GM18909 (cell line): ENCODE results near the gene NOC3L.
"Not testable (repeated sequence)": the region's sequence is repeated elsewhere in the genome, so short reads cannot be mapped to it uniquely, and the experiment has no call there.

Source experiments
- ATAC-seq: cut with Tn5 transposase; IDR thresholded peaks from one replicate; pipeline ENCODE4 v1.9.1; 2021; ENCODE audit warnings: mild to moderate bottlenecking; ENCODE audit not compliant: unreplicated experiment, poor library complexity

Gene NOC3L

DNA sequence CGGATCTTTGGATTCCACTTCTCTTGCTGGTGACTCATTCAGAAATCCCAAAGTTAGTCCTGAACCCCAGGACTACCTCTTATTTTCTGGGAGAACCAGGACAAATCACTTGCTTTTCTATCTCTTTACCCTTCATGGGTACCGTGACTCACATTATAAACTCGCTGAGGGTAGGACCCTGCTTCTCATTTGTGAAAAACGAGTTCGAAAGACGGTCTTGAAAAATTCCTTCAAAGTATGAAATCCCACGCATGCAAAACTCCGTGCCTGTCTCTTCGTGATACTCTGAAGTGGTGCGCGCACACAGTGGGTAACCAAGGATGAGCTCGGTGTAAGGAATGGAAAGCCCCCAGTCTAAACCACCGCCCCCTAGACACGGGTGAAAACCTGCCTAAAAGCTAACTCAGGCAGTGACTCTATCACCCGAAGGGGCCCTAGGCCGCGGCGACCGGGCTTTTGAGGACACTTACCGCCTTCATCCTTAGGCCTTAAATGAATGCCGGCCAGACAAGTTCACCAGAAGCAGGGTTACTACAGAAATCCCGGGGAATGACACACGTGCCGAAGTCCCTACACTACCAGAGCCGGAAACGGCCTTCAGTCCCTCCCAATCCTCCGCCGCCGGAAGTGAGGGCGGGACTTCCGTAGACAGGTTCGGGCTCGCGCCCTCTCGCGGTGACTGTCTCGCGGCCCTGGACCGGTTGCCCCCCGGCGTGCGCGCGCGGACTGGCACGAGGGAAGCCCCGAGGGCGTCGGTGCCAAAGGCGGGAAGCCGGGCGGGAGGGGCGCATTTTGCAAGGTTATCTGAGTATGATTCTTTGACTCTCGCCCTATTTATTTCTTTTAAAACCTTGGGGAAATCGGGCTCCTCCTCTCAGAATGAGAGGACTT lies at the start of gene NOC3L:
NOC3L (minus strand) TSS at position 580 of the 891 bp plus-strand sequence; CDS start at position 479, 101 bp downstream.
- peak; percentile 99 for ATAC-seq

DNA sequence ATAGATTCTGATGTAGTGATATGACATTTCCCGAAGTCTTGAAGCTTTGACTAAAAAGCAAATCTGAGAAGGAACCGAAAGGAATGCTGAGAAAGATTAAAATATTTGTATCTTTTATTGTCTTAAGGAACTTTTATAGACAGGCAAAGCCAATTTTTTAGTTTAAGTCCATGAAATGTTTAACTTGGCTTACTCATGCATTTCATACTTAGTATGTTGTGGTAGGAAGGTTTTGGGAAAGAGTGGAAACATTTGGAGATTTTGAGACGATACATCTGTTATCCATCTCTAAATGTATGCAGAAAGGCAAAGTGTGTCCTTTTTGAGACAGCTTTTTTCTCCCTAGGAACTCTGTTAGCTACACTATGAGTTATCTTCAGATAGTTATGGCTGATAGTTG lies 49.7 kb upstream of the NOC3L start:
- ATAC-seq: no peak

- ATAC-seq: no peak
Observed at GRCh38 chr10:94411304-94411703, 48.6 kb upstream of the NOC3L start.

DNA sequence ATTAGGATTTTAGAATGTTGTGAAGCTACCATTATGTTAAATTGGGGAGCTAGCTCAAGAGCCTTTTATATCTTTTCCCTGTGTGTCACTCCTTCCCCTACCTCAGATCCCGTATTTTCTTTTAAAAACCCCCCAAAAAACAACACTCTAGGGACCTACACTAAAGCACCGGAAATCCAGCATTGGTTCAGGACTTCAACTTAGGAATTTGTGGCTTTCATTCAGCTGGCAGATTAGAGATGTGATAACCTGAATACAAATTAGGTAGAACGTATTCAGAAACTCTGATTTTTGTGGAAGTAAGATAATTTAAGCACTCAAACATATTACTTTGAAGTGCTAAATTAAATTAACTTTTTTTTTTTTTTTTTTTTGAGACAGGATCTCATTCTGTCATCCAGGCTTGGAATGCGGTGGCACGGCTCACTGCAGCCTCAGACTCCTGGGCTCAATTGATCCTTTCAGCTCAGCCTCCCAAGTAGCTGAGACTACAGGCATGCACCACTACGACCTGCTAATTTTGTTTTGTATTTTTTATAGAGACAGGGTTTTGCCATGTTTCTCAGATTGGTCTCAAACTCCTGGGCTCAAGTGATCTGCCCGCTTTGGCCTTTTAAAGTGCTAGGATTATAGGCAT lies 46.4 kb upstream of the NOC3L start:
- ATAC-seq: no peak

GRCh38 chr10:94407668-94408067 lies 44.9 kb upstream of the NOC3L start:
- ATAC-seq: no peak

- no peak for ATAC-seq
Observed at GRCh38 chr10:94405406-94405805, 42.7 kb upstream of the NOC3L start.

- peak; percentile 66 for ATAC-seq
Observed at GRCh38 chr10:94403380-94404213, 40.9 kb upstream of the NOC3L start.

DNA sequence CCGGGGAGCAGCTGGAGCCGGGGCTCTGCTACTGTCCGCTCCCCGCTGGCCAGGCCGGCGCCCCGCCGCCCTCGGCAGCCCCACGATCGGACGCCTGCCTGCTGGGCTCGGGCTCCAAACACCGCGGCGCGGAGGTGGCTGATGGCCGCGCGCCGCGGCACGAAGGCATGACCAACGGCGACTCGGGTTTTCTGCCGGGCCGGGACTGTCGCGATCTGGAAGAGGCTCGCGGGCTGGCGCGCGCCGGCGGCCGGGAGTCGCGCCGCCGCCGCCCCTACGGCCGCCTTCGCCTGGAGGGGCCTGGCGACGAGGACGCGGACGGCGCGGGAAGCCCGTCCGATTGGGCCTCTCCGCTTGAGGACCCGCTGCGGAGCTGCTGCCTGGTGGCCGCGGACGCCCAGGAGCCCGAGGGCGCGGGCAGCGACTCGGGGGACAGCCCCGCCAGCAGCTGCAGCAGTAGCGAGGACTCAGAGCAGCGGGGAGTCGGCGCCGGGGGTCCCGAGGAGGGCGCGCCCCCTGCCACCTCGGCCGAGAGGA lies 40.2 kb upstream of the NOC3L start:
- no peak for ATAC-seq

DNA sequence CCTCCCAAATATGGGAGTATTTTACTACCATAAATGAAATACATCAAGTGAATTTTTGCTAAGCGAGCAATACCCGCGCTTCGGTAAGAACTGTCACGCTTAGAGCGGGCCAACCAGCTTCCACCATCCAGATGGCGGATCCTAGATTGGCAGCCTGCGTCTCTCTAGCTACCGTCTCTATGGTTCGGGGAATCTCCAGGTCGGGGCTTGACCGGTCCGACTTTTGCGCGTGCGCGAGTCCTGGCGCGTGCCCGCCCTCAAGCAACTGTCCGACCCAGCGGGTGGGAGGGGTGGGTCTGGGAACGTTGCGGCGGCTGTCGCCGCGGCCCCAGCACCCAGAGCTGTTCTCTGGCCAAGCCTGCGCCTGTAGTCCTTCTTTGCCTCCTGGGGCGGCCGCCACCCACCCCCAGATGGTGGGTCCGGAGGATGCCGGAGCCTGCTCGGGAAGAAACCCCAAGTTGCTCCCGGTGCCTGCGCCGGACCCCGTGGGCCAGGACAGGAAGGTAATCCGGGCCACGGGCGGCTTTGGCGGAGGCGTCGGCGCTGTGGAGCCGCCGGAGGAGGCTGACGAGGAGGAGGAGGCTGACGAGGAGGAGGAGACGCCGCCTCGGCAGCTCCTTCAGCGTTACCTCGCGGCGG lies 39.6 kb upstream of the NOC3L start, which contains the start of gene TBC1D12:
TBC1D12 (plus strand) TSS at position 338 of the 639 bp plus-strand sequence; CDS start at position 411, 73 bp downstream.
- ATAC-seq: peak; percentile 82

GRCh38 chr10:94398762-94399161 lies 36.0 kb upstream of the NOC3L start:
- ATAC-seq: no peak

DNA sequence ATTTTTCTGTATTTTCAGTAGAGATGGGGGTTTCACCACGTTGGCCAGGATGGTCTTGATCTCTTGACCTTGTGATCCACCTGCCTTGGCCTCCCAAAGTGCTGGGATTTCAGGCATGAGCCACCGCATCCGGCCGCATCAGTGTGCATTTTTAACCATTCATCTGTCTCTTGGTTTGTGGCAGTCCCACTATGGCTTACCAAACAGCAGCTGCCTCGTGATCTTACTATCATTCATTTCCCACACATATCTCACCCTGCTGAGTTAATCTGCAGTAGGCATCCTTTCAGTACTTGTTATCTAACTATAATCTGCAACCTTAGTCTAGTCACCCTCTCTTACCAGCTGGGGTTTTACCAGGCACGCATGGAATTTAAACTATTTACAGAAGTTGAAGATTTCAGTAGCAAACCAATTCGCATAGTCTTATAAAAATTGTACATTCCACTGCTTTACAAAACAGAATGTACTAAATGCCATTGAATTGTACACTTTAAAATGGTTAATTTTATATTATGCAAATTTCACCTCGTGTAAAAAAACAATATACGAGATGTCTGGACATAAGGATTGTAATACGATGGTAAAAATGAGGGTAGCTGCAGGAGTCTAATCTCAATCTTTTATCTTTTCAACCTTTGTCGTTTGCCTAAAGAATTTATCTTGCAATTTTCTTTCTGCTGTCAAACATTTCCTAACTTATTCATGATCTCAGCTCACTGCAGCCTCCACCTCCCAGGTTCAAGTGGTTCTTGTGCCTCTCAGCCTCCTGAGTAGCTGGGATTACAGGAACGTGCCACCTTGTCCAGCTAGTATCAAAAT lies 35.0 kb upstream of the NOC3L start:
- ATAC-seq: no peak

DNA sequence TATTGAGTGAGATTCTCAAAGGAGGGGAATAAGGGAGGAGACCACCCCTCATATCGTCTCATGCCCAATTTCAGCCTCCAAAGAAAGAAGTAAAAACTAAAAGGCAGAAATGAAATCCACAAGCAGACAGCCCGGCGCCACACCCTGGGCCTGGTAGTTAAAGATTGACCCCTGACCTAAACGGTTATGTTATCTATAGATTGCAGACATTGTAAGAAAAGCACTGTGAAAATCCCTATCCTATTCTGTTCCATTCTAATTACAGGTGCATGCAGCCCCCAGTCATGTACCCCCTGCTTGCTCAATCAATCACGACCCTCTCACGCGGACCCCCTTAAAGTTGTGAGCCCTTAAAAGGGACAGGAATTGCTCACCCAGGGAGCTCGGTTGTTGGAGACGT lies 29.4 kb upstream of the NOC3L start:
- ATAC-seq: not testable (repeated sequence)

GRCh38 chr10:94385733-94386132 lies 23.0 kb upstream of the NOC3L start:
- not testable (repeated sequence) for ATAC-seq

DNA sequence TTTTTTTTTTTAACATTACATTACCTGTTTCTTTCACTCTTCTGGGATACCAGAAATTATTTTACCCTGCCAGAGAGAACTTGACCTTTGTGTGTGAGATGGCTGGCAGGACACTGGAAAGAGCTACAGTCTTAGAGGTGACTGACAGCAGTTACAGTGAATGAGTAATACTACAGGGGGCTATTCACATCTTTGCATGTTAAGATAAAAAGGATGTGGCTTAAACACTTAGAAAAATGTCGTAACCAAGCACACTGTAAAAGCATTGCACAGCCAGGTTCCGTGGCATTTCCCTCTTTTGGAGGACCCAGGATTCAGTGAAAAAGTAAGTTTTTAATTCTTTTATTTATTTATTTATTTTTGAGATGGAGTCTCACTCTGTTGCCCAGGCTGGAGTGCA lies 20.8 kb upstream of the NOC3L start:
- no peak for ATAC-seq

- ATAC-seq: no peak
Observed at GRCh38 chr10:94376865-94377264, 14.1 kb upstream of the NOC3L start.

- ATAC-seq: no peak
Observed at GRCh38 chr10:94375374-94375773, 12.6 kb upstream of the NOC3L start.

DNA sequence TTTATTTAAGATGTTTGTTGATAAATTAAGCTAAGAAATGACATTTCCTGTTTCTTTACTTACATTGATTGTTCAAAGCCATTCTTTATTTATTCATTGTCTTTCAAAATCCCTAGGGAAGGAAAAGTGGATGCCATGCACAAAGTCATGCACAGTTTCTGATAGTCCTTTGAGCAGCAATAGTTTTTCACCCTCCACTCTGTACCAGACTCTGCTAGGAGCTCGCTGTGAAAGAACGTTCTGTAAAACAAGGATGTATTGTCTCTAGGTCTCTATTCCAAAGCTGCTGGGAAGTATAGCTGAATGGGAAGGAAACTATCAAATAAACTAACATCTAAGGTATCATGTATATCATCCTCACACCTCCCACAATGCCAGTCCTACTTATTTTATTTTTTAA lies 7.8 kb upstream of the NOC3L start:
- ATAC-seq: no peak

DNA sequence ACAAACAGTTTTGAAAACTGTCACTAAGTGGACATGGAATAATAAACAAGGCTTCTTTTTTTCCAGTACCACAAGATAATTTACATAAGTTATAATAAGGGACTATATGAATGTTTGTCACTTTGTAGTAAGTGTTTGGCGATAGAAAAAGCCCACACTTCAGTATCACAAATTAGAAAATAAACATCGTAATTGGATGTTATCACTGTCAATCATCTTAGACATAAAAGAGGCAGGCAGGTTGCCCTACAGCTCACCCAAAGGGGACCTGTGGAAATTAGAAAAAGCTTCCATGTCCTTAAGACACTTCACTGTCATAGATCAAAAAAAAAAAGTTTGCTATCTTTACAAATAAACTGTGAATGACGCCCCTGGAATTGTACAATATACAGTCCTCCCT lies 3.6 kb upstream of the NOC3L start:
- ATAC-seq: no peak

DNA sequence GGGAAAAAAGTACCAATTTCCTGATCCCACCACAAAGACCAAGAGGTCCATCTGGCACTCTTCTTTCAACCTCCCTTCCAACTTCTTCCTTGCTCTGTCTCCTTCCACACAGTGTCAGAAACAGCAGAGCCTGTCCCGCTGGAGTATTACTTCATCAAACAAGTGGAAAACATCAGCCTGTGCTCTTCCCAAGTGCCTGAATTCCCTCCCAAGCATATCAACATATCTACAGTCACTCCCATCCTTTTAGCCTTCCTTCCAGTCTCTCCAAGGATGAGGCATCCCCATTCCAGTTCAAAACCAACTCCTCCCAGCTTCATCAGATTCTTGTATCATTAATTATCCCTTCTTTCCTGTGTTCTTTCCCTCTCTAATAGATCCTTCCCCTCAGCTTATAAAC lies 1.7 kb upstream of the NOC3L start:
- no peak for ATAC-seq
